GM12878 (cell line): Measurements from ENCODE around the gene PRDM16. TPM values are rescaled to one million over a fixed set of nuclear protein-coding genes. Genes with fewer than 3 reads are reported as not detected.

Experiments
- ATAC-seq: fragments of 200-7000 bp; cut with Tn5 transposase; 3 replicates; pipeline ENCODE4 v1.9.1; 2020; ENCODE audit warnings: mild to moderate bottlenecking, moderate library complexity
- BruUV-seq: library from RNA; stranded (reverse); fragments of 400-500 nt; replicated peaks from 2 replicates; lab custom pipeline; 2021; lab: Mats Ljungman, UMichigan
- CTCF ChIA-PET: fragments of 300-600 bp; sonication (Branson Sonifier 250); formaldehyde crosslinking; extraction: SDS; loops from one replicate; lab custom pipeline; 2021; ENCODE audit warnings: inconsistent platforms; lab: Yijun Ruan, JAX
- POLR2A ChIA-PET: fragments of 350-600 bp; formaldehyde crosslinking; extraction: SDS; loops from one replicate; lab custom pipeline; 2021; ENCODE audit warnings: inconsistent platforms; lab: Charles Lee
- RAD21 ChIA-PET: fragments of 300-600 bp; sonication (Branson Sonifier 250); formaldehyde crosslinking; loops from one replicate; lab custom pipeline; 2023; ENCODE audit warnings: antibody characterized with exemption; ENCODE audit not compliant: unreplicated experiment; lab: Charles Lee
- SMC1A ChIA-PET: fragments of 300-600 bp; sonication (Branson Sonifier 250); formaldehyde crosslinking; loops from one replicate; lab custom pipeline; 2023; ENCODE audit not compliant: unreplicated experiment, uncharacterized antibody; lab: Charles Lee
- DNase-seq: peaks from one replicate; pipeline ENCODE4 v3.0.0-alpha.2; 2011; ENCODE audit warnings: low read depth, low spot score
- FAIRE-seq: peaks from 3 replicates; lab custom pipeline; 2011; peaks lifted over from hg19 to GRCh38; lab: Jason Lieb, UNC
- H2AFZ ChIP-seq: 2 replicates; pipeline ENCODE4 v1.6.0; 2011; ENCODE audit warnings: low read depth, low read length, control low read depth; ENCODE audit not compliant: control insufficient read depth
- H3K27ac ChIP-seq: 2 replicates; pipeline ENCODE4 v1.5.1; 2011; ENCODE audit warnings: control low read depth; ENCODE audit not compliant: control insufficient read depth, insufficient read depth
- H3K27me3 ChIP-seq, 2 experiments: replicated peaks in 1 of 2; 2 replicates each; pipeline versions ENCODE4 v1.6.0 to v1.6.1; 2011; ENCODE audit warnings: low read length in 1 of 2; ENCODE audit not compliant: control insufficient read depth in 2 of 2, insufficient read depth in 2 of 2
- H3K36me3 ChIP-seq, 2 experiments: 2 replicates each; pipeline ENCODE4 v1.5.1; 2011; ENCODE audit warnings: low read length in 1 of 2; ENCODE audit not compliant: control insufficient read depth in 2 of 2, insufficient read depth in 2 of 2
- H3K4me1 ChIP-seq: 2 replicates; pipeline ENCODE4 v1.6.1; 2011; ENCODE audit warnings: mild to moderate bottlenecking, low read length, moderate library complexity, mixed read lengths; ENCODE audit not compliant: control insufficient read depth, insufficient read depth
- H3K4me2 ChIP-seq: 2 replicates; pipeline ENCODE4 v1.6.0; 2011; ENCODE audit warnings: control low read depth; ENCODE audit not compliant: control insufficient read depth, insufficient read depth
- H3K4me3 ChIP-seq: fragments of 200-600 bp; sonication (generic); 2 replicates; pipeline ENCODE4 v1.5.1; 2016
- H3K79me2 ChIP-seq: 2 replicates; pipeline ENCODE4 v1.6.0; 2011; ENCODE audit warnings: low read length; ENCODE audit not compliant: control insufficient read depth, insufficient read depth
- H3K9ac ChIP-seq: 2 replicates; pipeline ENCODE4 v1.8.0; 2011; ENCODE audit warnings: low read length, control low read depth, mixed read lengths; ENCODE audit not compliant: control insufficient read depth, insufficient read depth
- H3K9me3 ChIP-seq: replicated peaks from 3 replicates; pipeline ENCODE4 v1.5.1; 2011; ENCODE audit warnings: mild to moderate bottlenecking, low read length; ENCODE audit not compliant: control insufficient read depth, insufficient read depth
- H4K20me1 ChIP-seq: 2 replicates; pipeline ENCODE4 v1.6.0; 2011; ENCODE audit not compliant: control insufficient read depth, insufficient read depth
- CEBPB ChIP-seq, 2 experiments: fragments of 150-350 bp in 1 of 2; IDR thresholded peaks; 2 replicates each; pipeline ENCODE4 v1.6.1; 2012 to 2014; ENCODE audit warnings: low read depth in 2 of 2, low read length in 2 of 2, borderline replicate concordance in 1 of 2, inconsistent platforms in 1 of 2
- CREM ChIP-seq: IDR thresholded peaks from 2 replicates; pipeline ENCODE4 v1.6.1; 2014; ENCODE audit warnings: antibody characterized with exemption, low read depth
- EED ChIP-seq: sonication (generic); IDR thresholded peaks from 2 replicates; pipeline ENCODE4 v1.6.1; 2016; ENCODE audit warnings: antibody characterized with exemption, low read depth
- HDGF ChIP-seq: fragments of 450-650 bp; IDR thresholded peaks from 2 replicates; pipeline ENCODE4 v1.6.1; 2016; ENCODE audit warnings: antibody characterized with exemption
- JUNB ChIP-seq: IDR thresholded peaks from 2 replicates; pipeline ENCODE4 v1.6.1; 2016; ENCODE audit warnings: antibody characterized with exemption, mild to moderate bottlenecking
- PAX5 ChIP-seq: IDR thresholded peaks from 2 replicates; pipeline ENCODE4 v1.6.1; 2011; ENCODE audit warnings: low read depth, low read length, borderline replicate concordance
- STAT1 ChIP-seq: fragments of 450-650 bp; conservative IDR thresholded peaks from 2 replicates; pipeline ENCODE4 v1.6.1; 2014; ENCODE audit warnings: antibody characterized with exemption, mild to moderate bottlenecking
- TARDBP ChIP-seq: IDR thresholded peaks from 2 replicates; pipeline ENCODE4 v1.6.1; 2016; ENCODE audit warnings: borderline replicate concordance
- ZBED1 ChIP-seq: IDR thresholded peaks from 2 replicates; pipeline ENCODE4 v1.6.1; 2016; ENCODE audit warnings: borderline replicate concordance
- ZNF24 ChIP-seq: fragments of 450-650 bp; IDR thresholded peaks from 2 replicates; pipeline ENCODE4 v1.6.1; 2017; ENCODE audit warnings: antibody characterized with exemption, mild to moderate bottlenecking
- WGBS: methylation state at CpG from one replicate; pipeline ENCODE4 v1.1.6; 2016; ENCODE audit warnings: low lambda C conversion rate; ENCODE audit not compliant: insufficient replicate concordance, insufficient coverage; ENCODE audit errors: missing lambda C conversion rate; 5-methylcytosine and 5-hydroxymethylcytosine counted together
- in situ Hi-C: fragments of 300-500 bp; cut with MboI; formaldehyde crosslinking; loops from 9 replicates; pipeline ENCODE4 v1.14.3; 2018; ENCODE audit warnings: mixed read lengths
- intact Hi-C: fragments of 100-400 bp; cut with micrococcal nuclease; formaldehyde crosslinking; loops from one replicate; pipeline ENCODE4 v1.14.2; 2022; ENCODE audit not compliant: unreplicated experiment
- polyA plus RNA-seq, 11 experiments: library from polyadenylated mRNA; depleted of rRNA in 4 of 11; unstranded in 6 of 11; stranded (reverse) in 5 of 11; fragments of >200 nt; fragmentation: Nextera tagmentation in 4 of 11; fragmentation: Illumina TruSeq in 1 of 11; extraction: Ambion mirVana in 4 of 11; extraction: Trizol in 1 of 11; gene quantifications; 1 replicate in 1 of 11; 2 replicates in 10 of 11; pipeline versions ENCODE4 v1.2.1 to v1.2.3, GENCODE V29; 2011 to 2016; ENCODE audit warnings: inconsistent platforms in 2 of 11, missing spikeins in 2 of 11, low read depth in 1 of 11
- total RNA-seq, 4 experiments: library from RNA; depleted of rRNA in 3 of 4; stranded (reverse); fragments of >200 nt in 3 of 4; fragmentation: Illumina TruSeq in 1 of 4; extraction: Trizol in 1 of 4; gene quantifications; 2 replicates each; pipeline versions ENCODE4 v1.2.1 to v1.2.3, GENCODE V29; 2013 to 2021
- TF ChIP-seq, protein P1 (sequence below), 3 experiments: IDR thresholded peaks in 2 of 3; conservative IDR thresholded peaks in 1 of 3; 2 replicates each; pipeline ENCODE4 v1.5.1; 2011; ENCODE audit warnings: low read depth in 3 of 3, low read length in 3 of 3, mild to moderate bottlenecking in 3 of 3, control low read depth in 2 of 3, moderate library complexity in 2 of 3, inconsistent platforms in 1 of 3, mixed read lengths in 1 of 3; ENCODE audit not compliant: control insufficient read depth in 2 of 3, insufficient read depth in 1 of 3; ENCODE audit errors: extremely low read depth in 1 of 3

PRDM16 gene
- total and polyA plus RNA-seq, 10 of the 15 experiments (the other 5 are each of a cell fraction or from before 2014, with no cell fraction given), result 0.03 TPM; not detected in 9

DNA sequence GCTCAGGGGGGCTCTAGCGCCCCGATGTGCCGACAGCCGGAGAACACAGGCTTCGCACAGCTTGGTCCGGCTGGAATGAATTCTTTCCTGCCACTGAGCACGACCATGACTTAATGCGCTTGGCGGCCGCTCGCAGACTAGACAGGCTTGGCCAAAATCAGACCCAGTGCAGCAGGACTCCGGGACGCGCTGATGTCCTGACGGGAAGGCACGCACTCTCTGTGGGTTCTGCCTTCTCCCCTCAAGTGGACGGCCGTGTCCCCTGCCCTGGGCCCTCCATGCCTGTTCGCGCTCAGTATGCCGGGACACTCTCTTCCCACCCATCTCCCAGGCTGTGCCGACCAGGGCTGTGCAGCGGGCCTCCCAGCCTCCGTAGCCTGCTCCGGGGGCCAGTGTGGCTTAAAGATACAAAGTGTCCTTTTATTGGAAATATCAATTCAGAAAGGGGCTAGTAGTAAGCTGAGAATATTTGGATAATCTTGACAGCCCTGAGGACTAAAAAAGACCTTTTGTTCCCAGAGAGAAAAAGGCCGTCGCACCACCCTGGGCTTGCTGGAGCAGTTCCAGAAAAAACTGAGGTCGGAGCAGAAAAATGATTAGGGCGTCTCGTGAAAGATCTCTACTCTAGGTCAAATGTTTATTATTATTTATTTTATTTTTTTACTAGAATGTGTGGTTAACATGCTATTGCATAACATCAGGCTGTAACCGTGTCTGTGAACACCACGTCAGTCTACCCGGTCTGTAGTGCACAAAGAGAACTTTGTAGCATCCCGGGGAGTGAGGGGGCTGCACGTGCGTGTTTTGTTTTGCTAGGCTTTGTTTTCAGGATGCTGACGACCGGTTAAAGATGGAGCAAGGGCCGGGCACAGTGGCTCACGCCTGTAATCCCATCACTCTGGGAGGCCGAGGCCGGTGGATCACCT is 297.4 kb downstream of the PRDM16 start:
- no peak overlapping the region for H3K27ac ChIP-seq
- no peaks in the 10 kb centered on the region for H3K9me3 ChIP-seq
- no peak overlapping the region for H3K4me2 ChIP-seq
- SMC1A ChIA-PET, result no interaction called here
- no peaks in the 10 kb centered on the region; a peak in 1 of 4 replicates for H3K27me3 ChIP-seq
- TF ChIP-seq, protein P1, sequence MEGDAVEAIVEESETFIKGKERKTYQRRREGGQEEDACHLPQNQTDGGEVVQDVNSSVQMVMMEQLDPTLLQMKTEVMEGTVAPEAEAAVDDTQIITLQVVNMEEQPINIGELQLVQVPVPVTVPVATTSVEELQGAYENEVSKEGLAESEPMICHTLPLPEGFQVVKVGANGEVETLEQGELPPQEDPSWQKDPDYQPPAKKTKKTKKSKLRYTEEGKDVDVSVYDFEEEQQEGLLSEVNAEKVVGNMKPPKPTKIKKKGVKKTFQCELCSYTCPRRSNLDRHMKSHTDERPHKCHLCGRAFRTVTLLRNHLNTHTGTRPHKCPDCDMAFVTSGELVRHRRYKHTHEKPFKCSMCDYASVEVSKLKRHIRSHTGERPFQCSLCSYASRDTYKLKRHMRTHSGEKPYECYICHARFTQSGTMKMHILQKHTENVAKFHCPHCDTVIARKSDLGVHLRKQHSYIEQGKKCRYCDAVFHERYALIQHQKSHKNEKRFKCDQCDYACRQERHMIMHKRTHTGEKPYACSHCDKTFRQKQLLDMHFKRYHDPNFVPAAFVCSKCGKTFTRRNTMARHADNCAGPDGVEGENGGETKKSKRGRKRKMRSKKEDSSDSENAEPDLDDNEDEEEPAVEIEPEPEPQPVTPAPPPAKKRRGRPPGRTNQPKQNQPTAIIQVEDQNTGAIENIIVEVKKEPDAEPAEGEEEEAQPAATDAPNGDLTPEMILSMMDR (IDR thresholded peaks at IDR 0.05 in 2 of 3, conservative IDR thresholded peaks at IDR 0.05 in 1 of 3; ENCODE audit: control insufficient read depth in 2 of 3, extremely low read depth in 1 of 3, insufficient read depth in 1 of 3, low read depth in 3 of 3, low read length in 3 of 3), result no peak
- TF ChIP-seq CREM, result no peak
- TF ChIP-seq HDGF, result no peak
- no peak for TF ChIP-seq STAT1
- no peak for TF ChIP-seq ZBED1
- no peak for TF ChIP-seq JUNB
- no peak for TF ChIP-seq TARDBP
- TF ChIP-seq CEBPB (IDR thresholded peaks at IDR 0.05; ENCODE audit: borderline replicate concordance in 1 of 2, low read depth in 2 of 2, low read length in 2 of 2), result no peak
- TF ChIP-seq PAX5, result no peak
- no peak for TF ChIP-seq ZNF24
- no peak for TF ChIP-seq EED
- no peak overlapping the region for H3K9ac ChIP-seq
- ATAC-seq (no peak), DNase-seq (no peak), FAIRE-seq (no peak)
- RAD21 ChIA-PET, result no interaction called here
- CTCF ChIA-PET, result no interaction called here
- no peak overlapping the region for H2AFZ ChIP-seq
- no peaks in the 10 kb centered on the region for H3K36me3 ChIP-seq
- H3K4me1 ChIP-seq, result no peaks in the 10 kb centered on the region
- intact Hi-C loops, result no loop called here
- no peaks in the 10 kb centered on the region for H4K20me1 ChIP-seq
- POLR2A ChIA-PET, result no interaction called here
- no peaks in the 10 kb centered on the region for H3K79me2 ChIP-seq
- in situ Hi-C loops, result no loop called here
- BruUV-seq, result no TSS peak
- 58% methylated on average over 41 of the region's 42 CpGs for WGBS
- no peak overlapping the region for H3K4me3 ChIP-seq
